ENCODE measurements around the gene TRAPPC14.
"Not testable (repeated sequence)": the region's sequence is repeated elsewhere in the genome, so short reads cannot be mapped to it uniquely, and the experiment has no call there.

DNA sequence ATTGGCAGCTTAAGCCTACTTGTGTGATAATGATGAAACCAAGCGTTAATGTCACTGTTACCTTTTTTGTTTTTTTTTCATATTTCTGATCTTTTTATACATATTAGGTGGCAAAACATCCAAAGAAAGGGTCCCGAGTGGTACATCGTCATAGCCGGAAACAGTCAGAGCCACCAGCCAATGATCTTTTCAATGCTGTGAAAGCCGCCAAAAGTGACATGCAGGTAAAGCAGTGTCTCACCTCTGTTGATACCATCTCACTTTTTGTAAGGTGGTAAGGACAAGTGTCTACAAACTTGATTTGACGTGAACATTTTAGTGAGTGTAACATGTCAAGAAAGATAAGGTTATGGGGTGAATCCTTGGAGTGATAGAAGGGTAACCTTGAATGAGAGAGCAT lies 24.1 kb upstream of the TRAPPC14 start:
- TF ChIP-seq, protein P1, sequence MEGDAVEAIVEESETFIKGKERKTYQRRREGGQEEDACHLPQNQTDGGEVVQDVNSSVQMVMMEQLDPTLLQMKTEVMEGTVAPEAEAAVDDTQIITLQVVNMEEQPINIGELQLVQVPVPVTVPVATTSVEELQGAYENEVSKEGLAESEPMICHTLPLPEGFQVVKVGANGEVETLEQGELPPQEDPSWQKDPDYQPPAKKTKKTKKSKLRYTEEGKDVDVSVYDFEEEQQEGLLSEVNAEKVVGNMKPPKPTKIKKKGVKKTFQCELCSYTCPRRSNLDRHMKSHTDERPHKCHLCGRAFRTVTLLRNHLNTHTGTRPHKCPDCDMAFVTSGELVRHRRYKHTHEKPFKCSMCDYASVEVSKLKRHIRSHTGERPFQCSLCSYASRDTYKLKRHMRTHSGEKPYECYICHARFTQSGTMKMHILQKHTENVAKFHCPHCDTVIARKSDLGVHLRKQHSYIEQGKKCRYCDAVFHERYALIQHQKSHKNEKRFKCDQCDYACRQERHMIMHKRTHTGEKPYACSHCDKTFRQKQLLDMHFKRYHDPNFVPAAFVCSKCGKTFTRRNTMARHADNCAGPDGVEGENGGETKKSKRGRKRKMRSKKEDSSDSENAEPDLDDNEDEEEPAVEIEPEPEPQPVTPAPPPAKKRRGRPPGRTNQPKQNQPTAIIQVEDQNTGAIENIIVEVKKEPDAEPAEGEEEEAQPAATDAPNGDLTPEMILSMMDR (IDR thresholded peaks at IDR 0.05): not testable (repeated sequence)
- not testable (repeated sequence) for TF ChIP-seq POLR2A (IDR thresholded peaks at IDR 0.05)
